Esophagus squamous epithelium (tissue), 4 donors: ENCODE measurements around the gene STMP1.

Experiments used
- CTCF ChIP-seq, 6 experiments: fragments of 450-650 bp in 4 of 6; fragments of 200-600 bp in 2 of 6; sonication (generic) in 2 of 6; IDR thresholded peaks; one replicate each; pipeline ENCODE4 v1.5.1; 2016 to 2019; ENCODE audit warnings: antibody characterized with exemption in 6 of 6, mild to moderate bottlenecking in 4 of 6, moderate library complexity in 4 of 6
- POLR2A ChIP-seq, 4 donors: fragments of 450-650 bp; IDR thresholded peaks; one replicate each; pipeline ENCODE4 v1.6.1; 2017; ENCODE audit warnings: antibody characterized with exemption in 4 of 4, mild to moderate bottlenecking in 4 of 4, moderate library complexity in 3 of 4

- no peak for TF ChIP-seq CTCF (IDR thresholded peaks at IDR 0.05)
- TF ChIP-seq POLR2A (IDR thresholded peaks at IDR 0.05): no peak
Measured at GRCh38 chr7:135704698-135705097, 42.4 kb downstream of the STMP1 start.
